Neuron (in vitro differentiated cells): Measurements from ENCODE around the gene WDR76.
"Not testable (repeated sequence)": the region's sequence is repeated elsewhere in the genome, so short reads cannot be mapped to it uniquely, and the experiment has no call there.

ENCODE experiments used
- H2AFZ ChIP-seq: one replicate; pipeline ENCODE4 v1.6.1; 2013; ENCODE audit warnings: low read depth, mild to moderate bottlenecking, inconsistent platforms, low read length, moderate library complexity
- H3K27me3 ChIP-seq: one replicate; pipeline ENCODE4 v1.6.1; 2013; ENCODE audit warnings: low read length; ENCODE audit not compliant: insufficient read depth
- H3K36me3 ChIP-seq: one replicate; pipeline ENCODE4 v1.6.1; 2013; ENCODE audit warnings: low read length; ENCODE audit not compliant: insufficient read depth
- H3K4me1 ChIP-seq: one replicate; pipeline ENCODE4 v1.6.1; 2013; ENCODE audit warnings: low read length; ENCODE audit not compliant: insufficient read depth
- H3K4me3 ChIP-seq: 2 replicates; pipeline ENCODE4 v1.5.1; 2013; ENCODE audit warnings: mild to moderate bottlenecking, low read length, moderate library complexity
- H3K9me3 ChIP-seq: one replicate; pipeline ENCODE4 v1.6.1; 2013; ENCODE audit warnings: low read length

Gene WDR76

DNA sequence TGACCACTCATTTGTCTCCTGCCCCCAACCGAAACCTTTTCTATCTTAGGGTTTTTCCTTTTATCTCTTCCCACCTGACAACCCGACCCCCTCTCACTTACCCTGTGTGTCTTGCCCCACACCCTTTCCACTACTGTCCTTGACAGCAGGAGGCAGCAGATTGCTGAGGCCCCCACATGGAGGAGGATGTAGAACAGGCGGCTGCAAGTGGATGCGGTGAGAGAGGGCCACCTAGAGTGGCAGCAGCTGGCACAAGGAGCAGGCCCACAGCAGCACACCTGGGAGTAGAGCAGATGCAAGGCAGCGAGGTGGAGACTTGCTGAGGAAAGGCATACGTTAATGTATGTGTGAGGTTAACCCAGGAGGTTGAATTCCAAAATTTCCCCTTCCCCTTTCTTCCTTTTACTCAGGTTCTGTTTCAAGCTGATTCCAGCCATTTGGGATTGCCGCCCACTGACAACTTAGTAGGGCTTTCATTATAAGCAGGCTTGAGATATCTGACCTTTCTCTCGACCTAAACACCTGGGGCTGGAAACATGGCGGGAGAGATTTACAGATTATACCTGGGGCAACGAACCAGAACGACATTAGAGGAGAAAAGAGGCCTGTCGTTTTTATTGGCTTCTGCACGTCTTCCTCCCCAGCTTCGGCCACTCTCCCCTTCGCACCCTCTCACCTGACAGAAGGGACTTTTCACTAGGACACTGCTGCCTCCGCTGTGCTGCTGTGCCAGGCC lies 27.4 kb upstream of the WDR76 start:
- Histone ChIP-seq H3K4me1 (peaks cover 16% of the 10 kb centered on the region), H3K27me3 (no peaks in the 10 kb centered on the region), H3K36me3 (peaks cover 58% of the 10 kb centered on the region), H3K9me3 (no peaks in the 10 kb centered on the region), H3K4me3 (no peak overlapping the region), H2AFZ (no peak overlapping the region)

DNA sequence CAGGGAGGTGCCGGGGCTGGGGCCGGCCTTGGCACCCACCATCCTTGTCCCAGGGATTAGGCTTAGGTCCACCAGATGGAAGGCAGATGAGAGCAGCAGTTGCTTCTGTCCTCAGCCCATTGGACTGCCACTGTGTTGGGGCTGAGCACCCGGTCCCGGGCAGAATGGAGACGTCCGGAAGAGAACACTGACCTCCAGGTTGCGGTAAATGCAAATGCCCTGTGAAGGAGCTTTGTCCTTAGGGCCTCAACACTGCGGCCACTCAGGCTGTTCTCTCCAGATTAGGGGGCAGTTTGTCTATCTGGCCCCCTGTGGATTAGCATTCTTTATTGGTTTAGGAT lies 26.9 kb upstream of the WDR76 start, which contains the start of gene SERINC4:
TSS of gene SERINC4 (minus strand) at position 276 of the 341 bp plus-strand sequence. CDS start at position 42, 234 bp downstream.
- H3K27me3 ChIP-seq: no peaks in the 10 kb centered on the region
- H3K9me3 ChIP-seq: no peaks in the 10 kb centered on the region
- peak within 1 kb of the TSS; percentile 18 for H2AFZ ChIP-seq
- peak within 1 kb of the TSS; percentile 93 for H3K4me3 ChIP-seq
- H3K4me1 ChIP-seq: peaks cover 16% of the 10 kb centered on the region
- H3K36me3 ChIP-seq: peaks cover 59% of the 10 kb centered on the region

- Histone ChIP-seq H3K9me3 (no peaks in the 10 kb centered on the region), H3K36me3 (peaks cover 59% of the 10 kb centered on the region), H3K4me1 (peaks cover 16% of the 10 kb centered on the region), H3K4me3 (peak within 1 kb of the TSS; percentile 93), H3K27me3 (no peaks in the 10 kb centered on the region), H2AFZ (peak within 1 kb of the TSS; percentile 18)
These were observed 26.3 kb upstream of the WDR76 start, which contains the start of gene HYPK for GRCh38 chr15:43800286-43801141. Gene HYPK, plus strand, starts transcription at chr15:43800599. Its CDS starts 24 bp downstream, at chr15:43800623.

GRCh38 chr15:43802676-43803075 lies 24.1 kb upstream of the WDR76 start:
- Histone ChIP-seq H3K4me1 (peaks cover 16% of the 10 kb centered on the region), H3K36me3 (peaks cover 62% of the 10 kb centered on the region)
- H2AFZ ChIP-seq, H3K9me3 ChIP-seq, H3K4me3 ChIP-seq, H3K27me3 ChIP-seq: not testable (repeated sequence)

DNA sequence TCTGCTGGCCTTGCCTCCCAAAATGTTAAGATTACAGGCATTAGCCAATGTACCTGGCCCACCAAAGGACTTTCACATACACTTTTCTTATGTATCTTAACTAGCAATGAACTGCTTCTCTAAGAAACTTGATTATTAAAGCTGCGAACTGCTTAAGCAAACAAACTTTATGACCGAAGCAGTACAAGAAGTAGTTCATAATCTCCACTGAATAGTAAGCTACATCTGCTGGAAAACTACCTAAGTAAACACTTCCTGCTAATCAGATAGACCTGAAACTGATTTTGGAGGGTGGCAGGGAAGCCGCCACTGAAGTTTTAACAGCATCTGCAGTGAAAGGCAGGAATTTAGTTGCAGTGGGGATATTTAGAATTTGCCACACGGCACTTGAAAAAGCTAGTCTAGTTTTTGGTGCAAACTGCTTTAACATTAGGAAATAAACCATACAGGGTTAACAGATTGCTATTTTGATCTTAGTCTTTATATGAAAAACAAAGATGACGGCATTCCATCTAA lies 18.3 kb upstream of the WDR76 start:
- Histone ChIP-seq H3K4me1 (no peaks in the 10 kb centered on the region), H3K36me3 (peaks cover 82% of the 10 kb centered on the region), H2AFZ (no peak overlapping the region), H3K9me3 (no peaks in the 10 kb centered on the region), H3K27me3 (no peaks in the 10 kb centered on the region), H3K4me3 (no peak overlapping the region)

DNA sequence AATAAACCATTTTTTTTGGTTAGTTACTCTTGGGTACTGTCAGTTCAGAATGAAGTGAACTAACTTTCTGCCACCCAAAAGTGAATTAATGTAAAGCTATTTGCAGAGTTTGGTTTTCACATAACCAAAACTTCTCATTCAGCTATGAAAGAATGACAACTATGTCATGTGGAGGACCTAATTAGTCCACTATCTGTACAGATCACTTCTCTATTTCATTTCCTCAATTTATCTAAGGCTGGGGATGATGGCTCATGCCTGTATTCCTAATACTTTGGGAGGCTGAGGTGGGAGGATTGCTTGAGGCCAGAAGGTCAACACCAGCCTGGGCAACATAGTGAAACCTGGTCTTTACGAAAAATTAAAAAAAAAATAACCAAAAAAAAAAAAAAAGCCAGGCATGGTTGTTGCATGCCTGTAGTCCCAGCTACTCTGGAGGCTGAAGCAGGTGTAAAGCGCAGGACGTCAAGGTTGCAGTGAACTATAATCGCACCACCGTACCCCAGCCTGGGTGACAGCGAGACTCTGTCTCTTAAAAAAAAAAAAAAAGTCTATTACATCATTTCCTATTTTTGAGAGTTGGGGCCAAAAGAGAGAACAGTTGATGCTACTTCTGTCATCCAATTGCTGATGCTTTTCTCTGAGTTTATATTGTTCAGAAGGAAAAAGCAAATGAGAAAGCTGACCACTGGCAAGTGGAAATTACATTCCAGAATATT lies 17.7 kb upstream of the WDR76 start:
- Histone ChIP-seq H3K36me3 (peaks cover 86% of the 10 kb centered on the region), H3K4me3 (no peak overlapping the region)

DNA sequence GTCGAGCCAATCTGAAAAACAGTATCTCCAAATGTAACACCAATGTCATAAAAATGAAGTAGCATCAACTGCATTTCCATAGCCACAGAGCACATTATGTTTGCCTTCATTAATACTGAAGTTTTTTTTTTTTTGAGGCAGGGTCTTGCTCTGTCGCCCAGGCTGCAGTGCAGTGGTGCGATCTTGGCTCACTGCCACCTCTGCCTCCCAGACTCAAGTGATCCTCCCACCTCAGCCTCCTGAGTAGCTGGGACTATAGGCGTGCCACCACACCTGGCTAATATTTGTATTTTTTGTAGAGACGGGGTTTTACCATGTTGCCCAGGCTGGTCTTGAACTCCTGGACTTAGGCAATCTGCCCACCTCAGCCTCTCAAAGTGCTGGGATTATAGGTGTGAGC lies 11.7 kb upstream of the WDR76 start:
- peaks cover 55% of the 10 kb centered on the region for H3K36me3 ChIP-seq
- not testable (repeated sequence) for H3K4me3 ChIP-seq, H2AFZ ChIP-seq, H3K27me3 ChIP-seq, H3K4me1 ChIP-seq, H3K9me3 ChIP-seq

More for the DNA sequence above, 17.7 kb upstream of the WDR76 start:
- Histone ChIP-seq H2AFZ (no peak overlapping the region), H3K27me3 (no peaks in the 10 kb centered on the region), H3K9me3 (no peaks in the 10 kb centered on the region), H3K4me1 (no peaks in the 10 kb centered on the region)

DNA sequence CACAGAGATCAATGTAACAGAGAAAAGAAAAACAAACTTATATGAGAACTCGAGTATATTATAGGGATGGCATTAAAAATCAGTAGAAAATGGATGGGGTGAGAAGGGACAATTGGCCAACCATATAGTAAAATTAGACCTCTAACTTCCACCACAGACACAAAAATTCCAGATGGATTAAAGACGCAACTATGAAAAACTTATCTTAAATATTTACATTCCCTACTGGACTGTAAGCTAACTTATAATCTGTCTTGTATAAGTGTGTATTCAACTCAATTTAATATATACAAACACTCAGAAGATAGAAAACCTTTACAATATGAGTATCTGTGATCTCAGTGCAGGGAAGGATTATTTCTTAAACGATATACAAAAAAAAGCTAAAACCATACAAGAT lies 5.3 kb upstream of the WDR76 start:
- H3K9me3 ChIP-seq: no peaks in the 10 kb centered on the region
- H3K27me3 ChIP-seq: no peaks in the 10 kb centered on the region
- no peak overlapping the region for H3K4me3 ChIP-seq

GRCh38 chr15:43824302-43825246 lies 2.2 kb upstream of the WDR76 start, which contains the start of gene MFAP1:
Gene MFAP1, minus strand, starts transcription at chr15:43824690. Its CDS starts 121 bp downstream, at chr15:43824569.
- Histone ChIP-seq H3K4me1 (peaks cover 16% of the 10 kb centered on the region), H3K4me3 (peak within 1 kb of the TSS; percentile 80), H3K9me3 (no peaks in the 10 kb centered on the region), H2AFZ (peak within 1 kb of the TSS; percentile 82), H3K27me3 (no peaks in the 10 kb centered on the region), H3K36me3 (peaks cover 10% of the 10 kb centered on the region)

More for the DNA sequence above, 5.3 kb upstream of the WDR76 start:
- Histone ChIP-seq H3K4me1 (peaks cover 7% of the 10 kb centered on the region), H2AFZ (no peak overlapping the region), H3K36me3 (peaks cover 8% of the 10 kb centered on the region)

- not testable (repeated sequence) for H3K4me3 ChIP-seq, H3K36me3 ChIP-seq, H3K27me3 ChIP-seq, H2AFZ ChIP-seq, H3K9me3 ChIP-seq
- peaks cover 16% of the 10 kb centered on the region for H3K4me1 ChIP-seq
These were observed 1.5 kb upstream of the WDR76 start for GRCh38 chr15:43825305-43825704.

DNA sequence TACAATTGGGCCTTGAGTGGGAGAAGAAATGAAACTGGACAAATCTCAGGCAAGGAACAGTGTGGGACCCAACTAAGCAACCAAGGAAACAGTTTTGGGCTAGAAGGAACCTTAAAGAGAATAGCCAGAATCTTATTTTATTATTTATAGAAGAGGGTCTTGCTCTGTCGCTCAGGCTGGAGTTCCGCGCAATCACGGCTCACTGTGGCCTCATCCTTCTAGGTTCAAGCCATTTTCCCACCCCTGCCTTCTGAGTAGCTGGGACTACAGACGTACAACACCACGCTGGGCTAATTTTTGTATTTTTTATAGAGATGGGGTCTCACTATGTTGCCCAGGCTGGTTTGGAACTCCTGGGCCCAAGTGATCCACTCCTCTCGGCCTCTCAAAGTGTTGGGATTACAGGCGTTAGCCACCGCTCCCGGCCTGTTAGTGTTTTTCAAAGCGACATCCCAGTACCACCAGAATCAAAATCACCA lies 734 bp upstream of the WDR76 start:
- Histone ChIP-seq H3K4me1 (peaks cover 16% of the 10 kb centered on the region), H2AFZ (peak overlapping the region; percentile 50), H3K36me3 (peaks cover 8% of the 10 kb centered on the region), H3K9me3 (no peaks in the 10 kb centered on the region), H3K27me3 (no peaks in the 10 kb centered on the region), H3K4me3 (peak overlapping the region; percentile 48)
